ENCODE measurements around the gene AOPEP. TPM values are rescaled to one million over a fixed set of nuclear protein-coding genes. Genes with fewer than 3 reads are reported as not detected.

Gene AOPEP
- total RNA-seq, 1 donor from 2014 or later = 305 TPM

DNA sequence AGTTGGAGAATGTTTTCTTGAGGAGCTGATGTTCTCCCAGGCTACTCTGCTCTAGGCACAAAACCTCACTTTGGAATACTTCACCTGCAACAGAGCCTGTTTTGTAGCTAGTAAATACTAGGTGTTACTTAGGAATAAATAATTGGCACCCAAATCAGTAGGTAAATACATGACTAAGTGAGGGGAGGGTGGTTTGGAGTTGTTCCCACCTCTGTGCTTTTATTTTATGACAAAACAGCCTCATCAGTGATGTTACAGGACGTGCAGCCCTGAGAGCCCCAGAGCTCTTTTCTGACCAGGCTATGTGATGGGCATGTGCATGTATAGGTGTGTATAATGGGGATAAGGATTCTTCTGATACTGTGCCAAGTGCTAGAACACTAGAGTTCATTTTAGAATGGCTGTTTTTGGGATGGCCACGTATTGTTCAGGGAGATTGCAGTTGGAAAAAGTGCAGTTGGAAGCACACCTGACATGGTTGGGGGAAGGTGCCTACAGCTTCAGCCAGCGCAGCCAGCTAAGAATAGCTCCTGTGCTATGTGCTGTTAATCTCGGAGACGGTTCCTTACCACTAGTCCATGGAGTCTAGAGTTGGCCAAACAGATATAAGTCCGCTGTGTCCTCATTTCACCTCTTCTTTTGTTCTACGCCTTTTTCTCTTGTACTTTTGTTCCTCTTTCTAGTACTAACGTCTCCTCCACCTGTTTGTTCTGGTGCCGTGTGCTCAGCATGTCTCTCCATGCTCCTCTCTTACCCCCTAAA is 306.3 kb downstream of the AOPEP start:
- Histone ChIP-seq H3K4me1 (peaks cover 87% of the 10 kb centered on the region), H3K27ac (peak overlapping the region; percentile 45), H3K36me3 (peaks cover 0 to 4% of the 10 kb centered on the region in 2 donors), H3K27me3 (no peaks in the 10 kb centered on the region), H3K9me3 (no peaks in the 10 kb centered on the region), H3K4me3 (no peak overlapping the region)
- intact Hi-C loops (cut with DNase I) = no loop called here
- TF ChIP-seq POLR2A (IDR thresholded peaks at IDR 0.05) (no peak), POLR2AphosphoS5 (IDR thresholded peaks at IDR 0.05; ENCODE audit: insufficient read depth in 1 of 2, low read depth in 1 of 2) (no peak)
- TF ChIP-seq, protein P1, sequence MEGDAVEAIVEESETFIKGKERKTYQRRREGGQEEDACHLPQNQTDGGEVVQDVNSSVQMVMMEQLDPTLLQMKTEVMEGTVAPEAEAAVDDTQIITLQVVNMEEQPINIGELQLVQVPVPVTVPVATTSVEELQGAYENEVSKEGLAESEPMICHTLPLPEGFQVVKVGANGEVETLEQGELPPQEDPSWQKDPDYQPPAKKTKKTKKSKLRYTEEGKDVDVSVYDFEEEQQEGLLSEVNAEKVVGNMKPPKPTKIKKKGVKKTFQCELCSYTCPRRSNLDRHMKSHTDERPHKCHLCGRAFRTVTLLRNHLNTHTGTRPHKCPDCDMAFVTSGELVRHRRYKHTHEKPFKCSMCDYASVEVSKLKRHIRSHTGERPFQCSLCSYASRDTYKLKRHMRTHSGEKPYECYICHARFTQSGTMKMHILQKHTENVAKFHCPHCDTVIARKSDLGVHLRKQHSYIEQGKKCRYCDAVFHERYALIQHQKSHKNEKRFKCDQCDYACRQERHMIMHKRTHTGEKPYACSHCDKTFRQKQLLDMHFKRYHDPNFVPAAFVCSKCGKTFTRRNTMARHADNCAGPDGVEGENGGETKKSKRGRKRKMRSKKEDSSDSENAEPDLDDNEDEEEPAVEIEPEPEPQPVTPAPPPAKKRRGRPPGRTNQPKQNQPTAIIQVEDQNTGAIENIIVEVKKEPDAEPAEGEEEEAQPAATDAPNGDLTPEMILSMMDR (IDR thresholded peaks at IDR 0.05) = no peak
- DNase-seq (ENCODE audit: extremely low spot score in 2 of 2) = no peak

DNA sequence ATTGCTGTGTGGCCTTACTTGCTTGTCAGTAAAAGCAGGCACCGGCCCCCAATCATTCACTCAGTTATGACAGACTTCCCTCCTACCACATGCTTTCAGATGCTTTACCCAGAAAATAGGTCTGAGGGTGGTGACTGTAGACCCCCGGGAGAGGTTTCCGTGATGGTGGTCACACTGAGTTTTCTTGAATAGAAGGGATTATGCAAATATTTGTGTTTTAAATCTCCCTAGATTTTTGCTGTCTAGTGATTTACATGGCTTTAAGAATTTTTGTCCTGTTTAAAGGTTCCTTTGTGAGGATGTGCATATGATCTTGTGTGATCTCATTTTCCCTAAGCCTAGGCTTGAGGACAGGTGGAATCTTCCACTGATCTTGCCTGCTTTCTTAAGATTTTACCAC is 309.3 kb downstream of the AOPEP start:
- Histone ChIP-seq H3K4me1 (peaks cover 87% of the 10 kb centered on the region), H3K4me3 (no peak overlapping the region), H3K27ac (peak overlapping the region; percentile 30), H3K27me3 (no peaks in the 10 kb centered on the region), H3K36me3 (peaks cover 0 to 4% of the 10 kb centered on the region in 2 donors), H3K9me3 (no peaks in the 10 kb centered on the region)
- no peak for DNase-seq (ENCODE audit: extremely low spot score in 2 of 2)
- no peak for TF ChIP-seq POLR2A (IDR thresholded peaks at IDR 0.05)
- no peak for TF ChIP-seq POLR2AphosphoS5 (IDR thresholded peaks at IDR 0.05; ENCODE audit: insufficient read depth in 1 of 2, low read depth in 1 of 2)
- TF ChIP-seq, protein P1 (IDR thresholded peaks at IDR 0.05) = no peak
- intact Hi-C loops (cut with DNase I) = no loop called here

DNA sequence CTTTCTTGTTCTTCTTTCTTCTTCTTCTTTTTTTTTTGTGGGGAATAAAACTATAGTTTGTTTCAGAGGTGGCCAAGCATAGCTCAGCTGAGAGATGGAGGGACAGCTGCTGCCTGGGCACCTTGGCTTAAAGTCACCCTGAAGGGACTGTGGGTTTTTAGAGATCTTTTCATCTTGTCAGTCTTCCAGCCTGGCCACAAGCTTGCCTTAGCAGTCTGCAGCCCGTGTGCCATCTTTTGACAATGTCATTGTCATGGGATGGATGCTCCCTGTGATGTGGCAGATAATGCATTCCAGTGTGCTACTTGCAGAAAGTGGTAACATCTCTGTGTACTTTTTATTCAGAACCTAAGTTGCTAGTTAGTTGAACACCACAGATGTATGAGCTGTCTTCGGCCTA is 310.2 kb downstream of the AOPEP start:
- H3K36me3 ChIP-seq = peaks cover 0 to 4% of the 10 kb centered on the region in 2 donors
- TF ChIP-seq, protein P1 (IDR thresholded peaks at IDR 0.05) = no peak
- TF ChIP-seq POLR2AphosphoS5 (IDR thresholded peaks at IDR 0.05; ENCODE audit: insufficient read depth in 1 of 2, low read depth in 1 of 2) (no peak), POLR2A (IDR thresholded peaks at IDR 0.05) (no peak)
- H3K4me1 ChIP-seq = peaks cover 84% of the 10 kb centered on the region
- DNase-seq (ENCODE audit: extremely low spot score in 2 of 2) = no peak
- H3K9me3 ChIP-seq = no peaks in the 10 kb centered on the region
- no peak overlapping the region for H3K4me3 ChIP-seq
- H3K27me3 ChIP-seq = no peaks in the 10 kb centered on the region
- intact Hi-C loops (cut with DNase I) = no loop called here
- H3K27ac ChIP-seq = peak overlapping the region; percentile 45

DNA sequence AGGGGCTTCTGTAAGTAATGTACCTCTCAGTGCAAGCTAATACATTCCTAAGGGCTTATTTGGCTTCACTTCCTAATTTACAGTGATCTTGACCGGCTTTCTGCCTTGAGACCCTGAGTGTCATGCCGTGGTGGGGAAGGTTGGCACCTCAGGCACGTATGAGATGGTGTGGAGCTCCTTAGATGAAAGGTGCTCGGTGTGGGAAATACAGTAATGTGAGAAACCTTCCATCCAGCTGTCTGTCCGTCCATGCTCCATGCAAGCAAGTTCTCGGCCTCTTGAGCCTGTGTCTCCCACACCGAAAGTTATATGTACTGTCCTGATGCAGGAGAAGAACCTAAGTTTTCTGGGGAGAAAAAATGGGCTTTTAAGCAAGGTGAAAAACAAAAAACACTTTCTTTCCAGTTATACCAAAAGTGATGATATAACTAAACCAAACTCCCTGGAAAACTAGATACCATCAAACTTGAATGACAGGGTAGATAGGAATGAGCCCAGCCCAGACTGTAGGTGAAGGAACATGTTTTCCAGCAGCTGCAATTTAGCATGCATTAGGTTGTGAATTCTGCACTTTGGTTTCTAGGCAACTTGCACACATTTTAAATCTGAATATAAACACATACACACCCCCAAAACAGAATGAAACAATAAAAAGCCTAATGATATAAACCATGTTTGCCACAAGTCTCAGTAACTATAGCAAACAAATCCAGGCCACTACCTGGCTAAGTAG is 311.5 kb downstream of the AOPEP start:
- peak overlapping the region; percentile 54 for H3K27ac ChIP-seq
- H3K27me3 ChIP-seq = no peaks in the 10 kb centered on the region
- peaks cover 82% of the 10 kb centered on the region for H3K4me1 ChIP-seq
- TF ChIP-seq POLR2AphosphoS5 (IDR thresholded peaks at IDR 0.05; ENCODE audit: insufficient read depth in 1 of 2, low read depth in 1 of 2) (no peak), POLR2A (IDR thresholded peaks at IDR 0.05) (no peak)
- TF ChIP-seq, protein P1 (IDR thresholded peaks at IDR 0.05) = no peak
- H3K4me3 ChIP-seq = no peak overlapping the region
- intact Hi-C loops (cut with DNase I) = no loop called here
- no peaks in the 10 kb centered on the region for H3K9me3 ChIP-seq
- H3K36me3 ChIP-seq = peaks cover 0 to 4% of the 10 kb centered on the region in 2 donors
- DNase-seq (ENCODE audit: extremely low spot score in 2 of 2) = no peak

DNA sequence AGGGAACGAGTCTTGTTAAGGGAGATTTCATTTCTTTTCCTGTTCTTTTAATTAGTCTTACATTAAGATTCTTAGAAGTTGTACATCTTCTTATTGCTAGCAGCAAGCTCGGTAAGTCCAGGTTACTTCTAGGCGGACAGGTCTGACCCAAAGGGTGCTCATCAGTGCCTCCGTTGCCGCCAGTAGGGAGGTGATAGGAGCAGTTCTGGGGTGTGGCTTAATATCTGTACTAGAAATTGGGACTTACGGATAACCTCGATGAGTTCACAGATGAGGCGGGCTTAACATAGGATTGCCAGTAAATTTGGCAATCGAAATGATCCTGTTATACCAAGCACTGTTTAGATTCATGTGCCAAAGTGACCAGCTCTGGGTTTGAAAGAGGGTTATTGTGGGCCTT is 312.2 kb downstream of the AOPEP start:
- Histone ChIP-seq H3K27me3 (no peaks in the 10 kb centered on the region), H3K9me3 (no peaks in the 10 kb centered on the region), H3K36me3 (peaks cover 0 to 4% of the 10 kb centered on the region in 2 donors), H3K4me1 (peaks cover 84% of the 10 kb centered on the region), H3K27ac (no peak overlapping the region), H3K4me3 (no peak overlapping the region)
- TF ChIP-seq, protein P1 (IDR thresholded peaks at IDR 0.05) = no peak
- no peak for TF ChIP-seq POLR2A (IDR thresholded peaks at IDR 0.05)
- TF ChIP-seq POLR2AphosphoS5 (IDR thresholded peaks at IDR 0.05; ENCODE audit: insufficient read depth in 1 of 2, low read depth in 1 of 2) = no peak
- DNase-seq (ENCODE audit: extremely low spot score in 2 of 2) = no peak
- intact Hi-C loops (cut with DNase I) = no loop called here
